IPS-NIHi7 (cell line): ENCODE data around the gene P2RX5.

Source experiments
- DNase-seq: peaks from one replicate; pipeline ENCODE4 v3.0.0; 2012; ENCODE audit warnings: mixed read lengths; ENCODE audit errors: extremely low spot score

P2RX5 gene

DNA sequence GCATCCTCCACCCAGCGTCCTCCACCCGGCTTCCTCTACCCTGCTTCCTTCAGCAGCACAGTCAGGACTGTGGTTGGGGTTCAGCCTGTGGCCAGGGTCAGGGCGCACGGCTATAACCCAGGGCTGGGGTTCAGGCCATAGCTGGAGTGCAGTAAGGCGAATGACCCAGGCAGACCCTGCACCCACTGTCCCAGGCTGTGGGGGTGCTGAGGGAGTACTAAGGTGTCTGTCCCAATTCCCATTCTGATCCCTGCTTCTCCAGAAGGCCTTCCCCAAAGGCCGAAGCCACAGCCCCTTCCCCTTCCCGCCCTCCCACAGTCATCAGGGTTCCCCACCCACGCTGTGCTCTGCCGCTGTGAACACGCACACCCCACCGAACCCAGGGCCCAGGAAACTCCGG, 14.9 kb downstream of the P2RX5 start:
- DNase-seq, result no peak

DNA sequence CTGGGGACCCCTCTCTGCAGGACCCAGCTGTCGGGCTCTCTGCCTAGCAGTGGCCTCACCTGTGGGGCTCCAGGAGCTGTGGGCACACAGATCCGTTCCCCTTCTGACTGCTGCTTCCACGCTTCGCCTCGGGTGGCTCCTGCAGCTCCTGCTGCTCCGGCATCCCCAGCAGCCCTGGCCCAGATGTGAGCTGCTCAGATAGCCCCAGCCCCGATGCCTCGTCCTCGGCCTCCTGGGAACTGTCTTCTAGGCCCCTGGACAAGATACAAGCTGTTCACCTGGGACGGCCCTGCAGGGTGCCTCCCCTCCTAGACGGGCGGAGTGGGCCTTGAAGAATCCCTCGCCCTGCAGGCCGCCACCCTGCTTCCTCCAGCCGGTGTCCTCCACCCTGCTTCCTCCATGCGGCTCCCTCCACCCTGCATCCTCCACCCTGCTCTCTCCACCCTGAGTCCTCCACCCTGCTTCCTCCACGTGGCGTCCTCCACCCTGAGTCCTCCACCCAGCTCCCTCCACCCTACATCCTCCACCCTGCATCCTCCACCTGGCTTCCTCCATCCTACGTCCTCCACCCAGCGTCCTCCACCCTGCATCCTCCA, 16.3 kb downstream of the P2RX5 start:
- DNase-seq, result no peak

DNA sequence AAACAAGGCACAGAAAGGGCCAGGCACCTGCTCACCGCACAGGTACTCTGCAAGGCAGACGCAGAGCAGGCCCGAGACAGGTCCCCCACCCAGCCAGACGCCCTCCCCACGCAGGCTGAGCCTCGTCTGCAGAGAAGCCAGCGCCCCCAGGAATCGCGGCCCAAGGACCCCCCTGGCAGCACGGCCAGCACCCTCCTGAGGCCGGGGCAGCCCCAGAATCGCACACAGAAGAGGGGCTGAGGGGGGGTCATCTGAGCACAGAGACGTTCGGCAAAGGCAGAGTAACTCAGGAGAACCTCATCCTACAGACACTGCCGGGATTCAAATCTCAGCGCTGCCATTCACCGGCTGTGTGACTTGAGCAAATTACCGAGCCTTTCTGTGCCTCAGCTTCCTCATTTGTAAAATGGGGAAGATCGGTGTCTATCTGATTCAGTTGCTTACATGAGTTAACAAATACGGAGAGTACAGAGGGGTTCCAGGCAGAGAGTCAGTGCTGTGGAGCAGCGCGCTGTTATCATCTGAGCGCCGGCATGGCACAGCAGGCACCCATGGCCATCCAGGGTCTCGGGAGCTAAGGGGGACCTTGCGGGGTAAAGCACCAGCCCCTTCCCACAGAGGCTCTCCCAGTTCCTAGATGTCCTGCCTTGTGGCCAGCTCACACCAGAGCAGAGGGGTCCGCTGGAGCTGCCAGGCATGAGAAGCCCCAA, 17.0 kb downstream of the P2RX5 start:
- no peak for DNase-seq

DNA sequence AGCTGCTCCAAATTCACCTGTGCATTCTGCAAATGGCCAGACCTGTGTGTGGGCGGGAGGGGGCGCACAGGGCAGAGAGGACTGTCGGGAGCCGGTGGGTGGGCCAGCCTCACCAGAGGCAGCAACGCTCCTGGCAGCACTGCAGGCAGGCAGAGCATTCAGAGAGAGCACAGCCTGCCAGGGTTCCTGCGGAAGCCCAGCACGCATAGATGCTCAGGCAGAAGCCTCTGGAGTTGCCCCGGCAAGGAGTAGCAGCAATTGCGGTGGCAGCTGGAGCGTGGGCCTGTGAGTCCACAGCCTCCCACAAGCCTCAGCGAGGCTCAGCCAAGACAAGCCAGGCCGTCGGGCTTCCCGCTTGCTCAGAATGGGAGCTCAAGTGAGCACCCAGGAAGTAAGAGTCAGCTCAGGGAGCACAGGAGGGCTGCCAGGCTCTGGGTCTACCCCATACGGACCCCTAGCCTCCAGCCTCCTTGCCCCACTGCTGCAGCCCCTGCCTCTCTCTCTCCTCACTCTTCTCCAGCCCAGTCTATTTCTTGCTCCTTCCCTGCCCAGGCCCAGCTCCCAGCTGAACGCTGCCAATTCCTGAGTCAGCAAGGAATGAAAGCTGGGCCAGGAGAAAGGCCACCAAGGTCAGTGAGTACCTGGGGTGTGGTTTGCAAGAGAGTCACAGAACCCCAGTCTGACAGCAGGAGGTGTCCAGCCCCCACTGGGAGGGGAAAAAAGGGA, 17.7 kb downstream of the P2RX5 start:
- peak; percentile 73 for DNase-seq

DNA sequence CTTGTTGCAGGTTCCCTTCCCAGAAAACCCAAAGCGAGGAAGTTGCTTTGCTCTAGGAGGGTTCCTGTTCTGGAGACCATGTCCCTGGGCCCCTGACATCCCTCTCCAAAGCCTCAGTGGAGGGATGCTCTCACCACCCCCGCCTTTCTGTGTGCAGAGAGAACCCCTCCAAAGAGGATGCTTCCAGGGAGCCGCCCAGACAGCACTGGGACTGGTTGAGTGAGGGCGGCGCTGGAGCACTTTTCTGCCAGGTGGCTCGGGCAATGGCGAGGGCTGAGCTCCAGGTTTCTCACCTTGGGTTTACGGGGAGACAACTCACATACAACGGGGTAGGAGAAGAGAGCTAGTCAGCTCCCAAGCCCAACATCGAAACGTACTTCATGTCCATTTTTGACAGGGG, 20.1 kb downstream of the P2RX5 start:
- DNase-seq, result no peak

DNA sequence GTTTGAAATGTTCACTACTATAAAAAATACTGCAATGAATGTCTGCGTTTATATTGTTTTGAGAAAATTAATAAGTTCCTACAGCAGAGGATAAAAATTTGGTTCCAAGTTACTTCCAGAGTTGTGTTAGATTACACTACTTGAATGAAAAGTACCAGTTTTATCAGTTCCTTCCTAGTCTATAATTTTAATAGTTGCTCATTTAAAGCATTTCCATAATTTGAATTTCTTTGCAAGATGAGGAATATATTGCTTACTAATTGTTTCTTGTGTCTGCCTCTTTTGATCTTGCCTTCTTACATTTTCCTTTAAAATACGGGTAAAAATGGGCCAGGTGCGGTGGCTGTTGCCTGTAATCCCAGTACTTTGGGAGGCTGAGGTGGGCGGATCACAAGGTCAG, 23.4 kb downstream of the P2RX5 start:
- no peak for DNase-seq

DNA sequence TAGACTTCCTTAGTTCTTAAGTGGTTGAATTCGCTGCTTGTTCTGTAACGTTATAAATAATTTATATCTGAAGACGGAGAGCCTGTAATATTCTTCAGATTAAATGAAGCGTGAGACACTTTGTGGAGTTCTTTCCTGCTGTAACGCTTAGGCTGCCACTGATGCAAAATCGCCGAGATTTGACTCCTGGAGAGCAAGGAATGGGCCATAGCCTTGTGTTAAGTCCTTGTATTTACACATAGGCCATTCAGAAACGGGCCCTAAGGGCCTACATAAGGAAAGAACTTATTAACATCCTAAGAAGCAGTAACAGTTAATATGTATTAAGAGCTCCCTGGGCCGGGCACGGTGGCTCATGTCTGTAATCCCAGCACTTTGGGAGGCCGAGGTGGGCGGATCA, 26.4 kb downstream of the P2RX5 start:
- DNase-seq, result no peak

DNA sequence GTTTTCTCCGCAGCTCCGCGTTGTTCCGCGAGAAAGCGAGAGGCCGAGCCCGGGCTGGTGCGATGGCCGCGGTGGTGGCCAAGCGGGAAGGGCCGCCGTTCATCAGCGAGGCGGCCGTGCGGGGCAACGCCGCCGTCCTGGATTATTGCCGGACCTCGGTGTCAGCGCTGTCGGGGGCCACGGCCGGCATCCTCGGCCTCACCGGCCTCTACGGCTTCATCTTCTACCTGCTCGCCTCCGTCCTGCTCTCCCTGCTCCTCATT, 26.9 kb downstream of the P2RX5 start:
- DNase-seq, result no peak

DNA sequence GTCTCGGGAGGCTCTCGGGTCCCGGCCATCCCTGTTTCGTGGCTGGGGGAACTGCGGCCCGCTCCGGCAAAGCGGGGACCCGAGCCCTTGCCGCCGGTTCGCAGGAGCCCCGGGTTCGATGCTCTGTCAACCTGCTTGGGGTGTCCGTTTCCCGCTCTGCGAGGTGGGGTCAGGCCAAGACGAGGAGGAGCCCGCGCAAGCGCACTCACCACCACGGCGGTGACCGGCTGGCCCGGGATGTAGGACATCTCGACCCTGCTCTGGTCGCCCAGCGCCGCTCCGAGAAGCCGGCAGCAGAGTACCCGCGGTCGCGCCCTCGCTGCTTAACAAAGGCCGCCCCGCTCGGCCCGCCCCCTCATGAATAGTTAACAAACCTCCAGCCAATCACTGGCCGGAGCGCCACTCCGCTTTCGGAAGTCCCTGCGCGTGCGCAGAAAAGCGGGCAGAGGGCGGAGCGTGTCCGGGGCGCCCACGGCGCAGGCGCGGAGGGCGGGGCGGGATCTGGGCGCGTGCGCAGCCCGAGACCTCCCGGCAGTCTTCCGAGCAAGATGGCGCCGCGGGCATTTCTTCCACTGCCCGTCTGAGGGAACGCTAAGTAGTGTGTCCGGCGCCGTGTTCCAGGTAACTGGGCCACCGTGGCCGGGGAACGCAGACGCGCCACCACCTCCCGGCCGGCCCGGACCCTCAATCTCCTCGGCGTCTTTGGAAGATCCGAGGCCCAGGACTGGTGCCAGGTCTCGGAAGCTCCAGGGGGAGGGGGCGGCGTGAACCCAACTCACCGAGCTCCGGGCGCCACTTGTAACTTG, 27.5 kb downstream of the P2RX5 start, which contains the start of the genes EMC6 and TAX1BP3:
Gene EMC6 (plus strand): TSS at position 534 of the 806 bp plus-strand sequence. CDS start 335 bp downstream, outside the sequence.
Gene TAX1BP3 (minus strand): TSS at position 300 of the 806 bp plus-strand sequence. CDS start 52 bp downstream, at position 248.
- DNase-seq, result peak; percentile 99

DNA sequence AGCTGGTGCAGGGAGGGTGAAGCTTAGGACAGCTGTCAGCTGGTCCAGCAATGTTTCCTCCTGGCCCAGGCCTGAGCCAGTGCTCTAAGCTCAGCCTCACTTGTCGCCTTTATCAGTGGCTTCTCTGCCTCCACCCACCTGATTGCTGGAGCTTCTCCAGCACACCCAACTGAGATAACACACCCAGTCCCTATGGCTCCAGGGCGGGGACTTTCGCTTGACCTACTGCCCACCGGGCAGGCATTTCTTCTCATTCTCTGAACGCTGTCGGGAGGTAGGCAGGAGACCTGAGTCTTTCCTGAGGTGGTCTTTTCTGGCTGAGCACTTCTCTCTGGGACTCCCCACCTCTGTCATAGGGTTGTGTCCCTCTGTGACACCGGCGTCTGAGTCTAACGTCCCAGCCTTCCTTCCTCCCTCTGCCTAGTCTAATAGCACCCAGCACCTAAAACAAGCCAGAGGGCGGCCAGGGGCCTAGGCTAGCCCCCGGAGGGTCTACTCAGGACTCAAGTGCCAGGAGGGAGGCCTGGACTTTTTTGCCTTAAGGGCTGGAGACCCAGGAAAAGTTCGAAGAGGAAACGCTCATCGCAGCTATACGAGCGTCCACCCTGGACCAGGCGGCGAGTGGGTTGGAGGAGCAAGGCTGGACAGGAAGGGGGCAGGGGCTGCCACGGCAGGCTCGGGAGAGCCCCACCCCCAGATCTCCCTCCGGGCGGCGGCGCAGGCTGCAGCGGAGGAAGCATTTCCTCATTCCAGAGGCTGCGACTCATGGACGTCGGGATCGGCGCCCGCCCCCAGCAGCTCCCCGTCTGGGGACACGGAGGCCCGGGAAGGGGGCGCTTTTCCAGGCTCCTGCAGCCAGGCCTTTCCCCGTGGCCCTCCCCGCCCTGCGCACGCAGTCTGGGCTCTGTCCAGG, 28.3 kb downstream of the P2RX5 start:
- DNase-seq, result peak; percentile 87

DNA sequence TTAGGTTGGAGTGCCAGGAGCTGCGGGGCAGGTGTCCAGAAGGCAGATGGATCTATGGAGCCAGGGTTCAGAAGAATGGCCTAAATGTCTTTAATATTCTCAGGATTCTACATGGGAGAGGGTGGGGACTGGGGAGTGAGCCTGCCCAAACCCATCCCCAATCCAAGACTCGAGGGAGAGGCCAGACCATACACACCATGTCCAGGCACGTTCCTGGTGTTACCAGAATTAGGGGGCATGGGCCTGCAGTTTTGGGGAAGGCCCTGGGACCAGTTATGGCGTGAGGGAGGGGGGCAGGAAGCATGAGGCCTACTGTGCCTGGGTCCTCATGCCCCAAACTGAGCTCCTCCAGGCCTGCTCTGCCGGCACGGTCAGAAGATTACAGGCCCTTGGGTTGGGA, 29.4 kb downstream of the P2RX5 start:
- no peak for DNase-seq

DNA sequence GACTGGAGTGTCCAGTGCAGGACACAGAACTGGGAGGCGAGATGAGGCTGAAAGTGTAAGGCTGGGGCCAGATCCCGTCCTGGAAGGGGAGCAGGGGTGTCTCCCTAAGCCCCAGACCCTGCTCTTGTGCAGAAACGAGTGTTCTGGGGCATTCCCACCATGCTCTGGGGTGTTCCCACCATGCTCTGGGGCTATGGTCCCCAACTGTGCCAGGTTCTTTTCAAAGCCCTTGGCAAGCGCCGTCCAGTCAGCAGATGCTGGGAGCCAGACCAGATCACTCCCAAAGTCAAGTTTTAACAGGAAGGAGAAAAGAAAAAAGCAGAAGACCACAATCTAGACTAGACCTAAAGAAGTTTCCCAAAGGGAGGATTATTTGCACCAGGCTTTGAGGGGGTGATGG, 30.1 kb downstream of the P2RX5 start:
- no peak for DNase-seq

DNA sequence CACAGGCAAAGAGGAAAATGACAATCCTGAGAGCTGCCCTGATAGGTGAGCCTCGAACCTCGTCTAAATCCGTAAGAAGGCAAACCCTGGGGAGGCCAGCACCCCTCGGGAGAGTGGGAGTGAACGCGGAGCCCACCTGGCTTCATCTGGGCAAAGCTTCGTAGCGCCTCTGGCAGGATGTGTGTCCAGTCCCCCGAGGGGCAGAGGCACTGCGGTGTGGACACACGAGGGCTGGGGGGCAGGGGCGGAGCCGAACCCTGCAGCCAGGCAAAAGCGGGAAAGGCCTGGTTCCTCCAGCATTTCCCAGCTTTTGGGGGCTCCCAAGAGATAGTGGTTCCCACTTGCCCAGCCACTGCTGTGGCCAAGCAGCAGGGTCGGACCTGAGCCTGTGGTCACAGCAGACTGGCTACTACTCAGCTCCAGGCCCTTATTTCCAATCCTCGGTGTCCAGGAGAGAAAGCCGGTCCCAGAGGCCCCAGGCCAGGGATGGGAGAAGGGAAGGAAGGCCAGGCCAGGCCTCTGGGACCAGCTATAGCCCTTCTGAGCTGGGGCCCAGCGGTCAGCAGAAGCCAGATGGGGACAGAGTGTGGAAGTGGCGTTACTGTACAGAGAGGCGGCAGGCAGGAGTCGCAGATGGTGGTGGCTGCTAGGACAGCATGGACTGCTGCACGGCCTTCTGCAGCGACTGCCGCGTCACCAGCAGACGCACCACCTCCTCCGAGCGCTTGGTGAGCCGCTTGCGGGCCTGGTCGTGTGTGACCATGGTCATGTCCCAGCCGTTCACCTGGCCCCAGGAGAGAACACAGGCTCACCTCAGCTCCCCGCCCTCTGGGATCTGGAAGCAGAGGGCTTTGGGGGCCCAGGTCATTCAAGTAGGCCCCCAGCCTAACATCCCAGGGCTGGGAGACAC, 32.6 kb downstream of the P2RX5 start:
- no peak for DNase-seq

DNA sequence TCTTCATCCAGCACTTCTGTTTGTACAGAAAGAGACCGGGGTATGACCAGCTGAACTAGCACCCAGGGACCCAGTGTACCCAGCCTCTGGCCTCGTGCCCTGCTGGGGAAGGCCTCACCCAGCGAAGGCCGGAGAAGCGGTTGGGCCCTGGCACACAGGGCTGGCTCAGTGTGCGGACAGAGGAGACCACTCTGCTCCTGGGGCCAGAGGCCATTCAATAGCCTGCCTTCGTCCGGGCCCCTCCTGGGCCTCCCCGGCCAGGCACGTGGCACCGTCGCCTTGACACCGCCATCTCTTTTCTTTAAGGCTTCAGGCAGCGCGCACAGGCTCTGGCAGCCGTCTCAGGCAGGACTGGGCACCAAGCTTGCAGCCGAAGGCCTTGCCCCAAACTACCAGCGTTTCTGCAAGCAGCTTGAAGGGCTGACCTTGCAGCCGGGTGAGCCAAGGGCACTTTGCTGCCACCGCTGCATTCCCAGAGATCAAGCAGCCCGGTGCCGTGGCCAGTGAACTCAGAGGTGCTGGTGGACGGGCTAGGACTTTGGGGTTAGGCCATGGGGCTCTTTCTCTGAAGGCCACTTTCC, 35.6 kb downstream of the P2RX5 start:
- no peak for DNase-seq

DNA sequence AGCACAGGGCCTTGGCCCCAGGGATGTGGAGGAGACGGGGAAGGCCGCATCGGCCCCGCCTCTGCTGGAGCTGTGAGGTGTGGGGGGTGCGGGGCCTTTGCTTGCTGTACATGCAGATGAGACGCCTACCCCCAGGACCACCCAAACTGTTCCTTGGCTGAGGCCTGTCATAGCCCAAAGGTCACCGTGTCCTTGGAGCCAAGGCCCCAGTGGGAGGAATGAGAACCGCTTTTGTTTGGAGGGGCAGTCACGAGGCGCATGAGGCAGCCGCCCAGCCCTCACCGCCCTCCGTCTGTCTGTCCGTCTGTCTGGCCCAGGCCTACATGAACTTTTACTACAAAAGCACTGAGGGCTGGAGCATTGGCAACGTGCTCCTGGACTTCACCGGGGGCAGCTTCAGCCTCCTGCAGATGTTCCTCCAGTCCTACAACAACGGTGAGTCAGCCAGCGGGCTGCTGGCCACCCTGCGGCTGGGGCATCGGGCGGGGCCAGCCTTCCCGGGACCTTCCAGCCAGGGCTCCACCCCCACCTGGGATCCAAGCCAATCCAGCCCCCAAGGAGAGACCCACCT, 36.3 kb downstream of the P2RX5 start:
- peak; percentile 37 for DNase-seq

DNA sequence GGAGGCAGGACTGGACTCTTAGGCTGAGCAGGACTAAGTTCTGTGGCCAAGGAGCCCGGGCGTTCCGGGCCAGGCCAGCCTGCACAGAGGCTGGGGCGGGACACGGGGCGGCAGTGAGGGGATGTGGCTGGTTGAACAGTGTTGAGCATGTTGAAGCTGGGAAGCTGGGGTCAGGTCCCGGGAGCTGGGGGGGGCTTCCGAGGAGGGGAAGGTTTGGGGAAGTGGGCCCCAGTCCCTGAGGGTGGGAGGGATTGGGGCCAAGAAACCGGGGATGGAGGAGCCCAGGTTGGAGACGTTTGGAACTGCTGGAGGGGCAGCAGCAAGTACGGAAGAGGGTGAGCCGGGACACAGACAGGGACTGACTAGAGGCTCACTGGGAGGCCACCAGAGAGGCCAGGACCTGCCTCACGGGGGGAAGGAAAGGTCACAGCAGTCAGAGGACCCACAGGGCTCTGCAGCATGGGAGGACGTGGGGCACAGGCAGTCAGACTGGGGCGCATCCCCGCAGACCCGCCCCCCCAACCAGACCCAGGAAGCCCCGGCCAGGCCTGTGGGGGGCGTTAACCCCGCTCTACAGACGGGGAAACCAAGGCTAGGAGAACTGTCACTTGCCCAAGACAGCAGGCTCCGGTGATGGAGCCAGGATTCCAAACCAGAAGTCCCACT, 37.0 kb downstream of the P2RX5 start:
- DNase-seq, result no peak

DNA sequence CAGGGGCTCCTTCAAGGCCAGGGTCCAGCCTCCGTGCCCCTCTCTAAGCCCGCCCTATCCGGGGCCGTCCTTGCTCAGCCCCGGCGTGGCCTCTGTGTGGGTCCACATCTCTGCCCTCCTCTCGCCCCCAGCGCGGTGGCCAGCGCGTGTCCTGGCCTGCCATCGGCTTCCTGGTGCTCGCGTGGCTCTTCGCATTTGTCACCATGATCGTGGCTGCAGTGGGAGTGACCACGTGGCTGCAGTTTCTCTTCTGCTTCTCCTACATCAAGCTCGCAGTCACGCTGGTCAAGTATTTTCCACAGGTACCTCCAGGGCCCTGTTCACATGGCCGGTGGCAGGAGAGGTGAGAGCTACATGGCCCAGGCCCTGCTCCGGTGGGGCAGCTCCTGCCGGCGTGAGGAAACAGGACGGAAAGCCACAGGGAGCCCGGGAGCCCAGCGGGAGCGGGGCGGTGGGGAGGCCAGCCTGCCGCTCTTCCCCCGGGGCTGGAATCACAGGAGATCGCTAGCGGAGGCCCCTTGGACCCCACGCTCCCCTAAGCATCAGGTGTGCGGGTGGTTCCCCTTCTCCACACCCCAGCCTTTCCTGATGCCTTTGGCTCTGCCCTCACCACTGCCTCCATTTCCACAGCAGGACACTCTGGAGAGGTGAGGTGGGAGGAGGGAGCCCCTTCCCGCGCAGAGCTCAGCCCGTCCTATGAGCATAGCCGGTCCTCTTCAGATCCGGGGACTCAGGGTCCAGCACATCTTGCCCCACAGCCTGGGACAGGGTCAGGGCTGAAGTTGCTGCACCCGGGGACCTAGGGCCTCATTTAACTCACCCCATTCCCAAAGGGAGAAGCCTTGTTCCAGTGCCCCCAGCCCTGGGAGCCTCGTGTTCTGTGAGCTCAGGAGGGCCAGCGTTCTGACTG, 37.8 kb downstream of the P2RX5 start:
- no peak for DNase-seq

DNA sequence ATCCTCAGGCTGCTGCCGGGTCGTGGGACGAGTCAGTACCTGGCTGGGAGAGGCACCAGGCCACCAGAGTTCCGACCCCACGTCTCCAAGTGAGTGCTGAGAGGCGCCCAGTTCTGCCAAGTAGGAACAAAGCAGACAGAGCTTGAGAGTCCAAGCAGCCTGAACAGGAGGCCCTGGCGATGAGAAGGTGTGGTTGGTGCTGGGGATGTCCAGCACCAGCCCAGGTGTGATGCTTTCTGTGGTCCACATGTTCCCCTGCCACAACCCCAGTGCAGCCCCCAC, 38.4 kb downstream of the P2RX5 start:
- DNase-seq, result no peak
